Tibial artery (tissue), 4 donors: ENCODE data around the gene SHISA9.

ENCODE experiments used
- DNase-seq, 2 donors: peaks; one replicate each; pipeline ENCODE4 v3.0.0-alpha.2; 2019
- H3K27ac ChIP-seq, 2 donors: fragments of 200-600 bp; sonication (generic) in 1 of 2; 1 replicate in 1 of 2; 2 replicates in 1 of 2; pipeline ENCODE4 v1.5.1; 2018 to 2019; ENCODE audit warnings: mild to moderate bottlenecking in 1 of 2
- H3K27me3 ChIP-seq, 2 donors: fragments of 200-600 bp; sonication (generic) in 1 of 2; one replicate each; pipeline versions ENCODE4 v1.5.1 to v1.6.0; 2016 to 2019
- H3K36me3 ChIP-seq, 3 donors: fragments of 200-600 bp; sonication (generic) in 2 of 3; one replicate each; pipeline ENCODE4 v1.5.1; 2016 to 2019; ENCODE audit warnings: mild to moderate bottlenecking in 2 of 3
- H3K4me1 ChIP-seq, 4 donors: fragments of 200-600 bp; sonication (generic) in 2 of 4; 1 replicate in 3 of 4; 2 replicates in 1 of 4; pipeline ENCODE4 v1.5.1; 2016 to 2019
- H3K4me3 ChIP-seq, 2 donors: fragments of 200-600 bp; sonication (generic) in 1 of 2; 1 replicate in 1 of 2; 2 replicates in 1 of 2; pipeline ENCODE4 v1.5.1; 2018 to 2019; ENCODE audit warnings: mild to moderate bottlenecking in 2 of 2
- H3K9me3 ChIP-seq, 3 donors: fragments of 200-600 bp; sonication (generic) in 1 of 3; one replicate each; pipeline ENCODE4 v1.5.1; 2016 to 2019
- intact Hi-C: fragments of 100-400 bp; cut with DNase I; formaldehyde crosslinking; loops from one replicate; pipeline ENCODE4 v1.15.0; 2023; ENCODE audit warnings: low total_unique reads
- TF ChIP-seq, protein P1 (sequence below), 2 experiments: fragments of 200-600 bp in 1 of 2; fragments of 450-650 bp in 1 of 2; IDR thresholded peaks; one replicate each; pipeline ENCODE4 v1.5.1; 2017 to 2019; ENCODE audit warnings: antibody characterized with exemption in 2 of 2, mild to moderate bottlenecking in 1 of 2, moderate library complexity in 1 of 2

Gene SHISA9

DNA sequence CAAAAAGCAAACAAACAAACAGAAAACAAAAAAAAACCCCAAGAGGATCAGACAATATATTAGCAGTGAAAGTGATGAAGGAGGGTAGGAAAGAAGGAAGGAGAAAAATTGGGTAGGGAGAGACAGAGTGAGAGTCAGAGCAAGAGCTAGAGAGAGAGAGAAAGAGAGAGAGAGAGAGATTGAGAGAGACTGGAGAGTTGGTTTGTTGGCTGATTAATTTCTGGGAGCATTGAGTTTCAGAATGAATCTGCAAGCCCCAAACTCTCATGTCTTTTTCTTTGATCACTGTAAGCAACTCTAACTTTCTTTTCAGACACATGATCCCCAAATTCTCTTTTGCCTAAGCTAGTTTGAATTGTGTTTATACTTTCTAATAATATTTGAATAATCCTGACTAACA lies 388.1 kb downstream of the SHISA9 start:
- no peaks in the 10 kb centered on the region for H3K9me3 ChIP-seq
- H3K4me1 ChIP-seq: no peaks in the 10 kb centered on the region
- no peak for DNase-seq
- H3K27ac ChIP-seq: no peak overlapping the region
- H3K36me3 ChIP-seq: no peaks in the 10 kb centered on the region
- TF ChIP-seq, protein P1, sequence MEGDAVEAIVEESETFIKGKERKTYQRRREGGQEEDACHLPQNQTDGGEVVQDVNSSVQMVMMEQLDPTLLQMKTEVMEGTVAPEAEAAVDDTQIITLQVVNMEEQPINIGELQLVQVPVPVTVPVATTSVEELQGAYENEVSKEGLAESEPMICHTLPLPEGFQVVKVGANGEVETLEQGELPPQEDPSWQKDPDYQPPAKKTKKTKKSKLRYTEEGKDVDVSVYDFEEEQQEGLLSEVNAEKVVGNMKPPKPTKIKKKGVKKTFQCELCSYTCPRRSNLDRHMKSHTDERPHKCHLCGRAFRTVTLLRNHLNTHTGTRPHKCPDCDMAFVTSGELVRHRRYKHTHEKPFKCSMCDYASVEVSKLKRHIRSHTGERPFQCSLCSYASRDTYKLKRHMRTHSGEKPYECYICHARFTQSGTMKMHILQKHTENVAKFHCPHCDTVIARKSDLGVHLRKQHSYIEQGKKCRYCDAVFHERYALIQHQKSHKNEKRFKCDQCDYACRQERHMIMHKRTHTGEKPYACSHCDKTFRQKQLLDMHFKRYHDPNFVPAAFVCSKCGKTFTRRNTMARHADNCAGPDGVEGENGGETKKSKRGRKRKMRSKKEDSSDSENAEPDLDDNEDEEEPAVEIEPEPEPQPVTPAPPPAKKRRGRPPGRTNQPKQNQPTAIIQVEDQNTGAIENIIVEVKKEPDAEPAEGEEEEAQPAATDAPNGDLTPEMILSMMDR (IDR thresholded peaks at IDR 0.05): no peak
- H3K27me3 ChIP-seq: no peaks in the 10 kb centered on the region
- H3K4me3 ChIP-seq: no peak overlapping the region
- intact Hi-C loops: no loop called here
